Vagina (tissue), 2 donors: ENCODE data around the gene GNPDA2. TPM values are rescaled to one million over a fixed set of nuclear protein-coding genes. Genes with fewer than 3 reads are reported as not detected.

ENCODE experiments used
- DNase-seq, 2 donors: peaks; one replicate each; pipeline ENCODE4 v3.0.0-alpha.2; 2017; ENCODE audit errors: extremely low spot score in 2 of 2
- H3K27ac ChIP-seq: fragments of 200-600 bp; sonication (generic); one replicate; pipeline ENCODE4 v1.5.1; 2019
- H3K27me3 ChIP-seq: fragments of 200-600 bp; sonication (generic); one replicate; pipeline ENCODE4 v1.5.1; 2019
- H3K36me3 ChIP-seq, 2 donors: fragments of 200-600 bp; sonication (generic); one replicate each; pipeline ENCODE4 v1.5.1; 2017 to 2019
- H3K4me1 ChIP-seq: fragments of 200-600 bp; sonication (generic); one replicate; pipeline ENCODE4 v1.5.1; 2019
- H3K4me3 ChIP-seq, 2 donors: fragments of 200-600 bp; sonication (generic); 1 replicate in 1 of 2; 2 replicates in 1 of 2; pipeline ENCODE4 v1.5.1; 2016 to 2019
- H3K9me3 ChIP-seq: fragments of 200-600 bp; sonication (generic); one replicate; pipeline ENCODE4 v1.5.1; 2019
- POLR2A ChIP-seq, 2 donors: fragments of 450-650 bp; IDR thresholded peaks; one replicate each; pipeline ENCODE4 v1.6.1; 2017; ENCODE audit warnings: antibody characterized with exemption in 2 of 2, mild to moderate bottlenecking in 2 of 2, moderate library complexity in 2 of 2
- POLR2AphosphoS5 ChIP-seq, 2 donors: sonication (generic); formaldehyde crosslinking; IDR thresholded peaks; one replicate each; pipeline ENCODE4 v1.9.0; 2017; ENCODE audit warnings: antibody characterized with exemption in 2 of 2, mild to moderate bottlenecking in 2 of 2, low read depth in 1 of 2; ENCODE audit not compliant: insufficient read depth in 1 of 2
- intact Hi-C: fragments of 100-400 bp; cut with DNase I; formaldehyde crosslinking; loops from one replicate; pipeline ENCODE4 v1.15.1; 2023
- total RNA-seq: library from RNA; depleted of rRNA; stranded (reverse); fragments of >200 nt; gene quantifications from one replicate; pipeline ENCODE4 v1.2.3, GENCODE V29; 2016
- TF ChIP-seq, protein P1 (sequence below), 3 experiments: fragments of 450-650 bp in 2 of 3; fragments of 200-600 bp in 1 of 3; sonication (generic) in 1 of 3; IDR thresholded peaks; one replicate each; pipeline ENCODE4 v1.5.1; 2017 to 2019; ENCODE audit warnings: antibody characterized with exemption in 3 of 3, mild to moderate bottlenecking in 2 of 3, moderate library complexity in 2 of 3

The GNPDA2 gene
- total RNA-seq, 1 donor from 2014 or later: 11.3 TPM

DNA sequence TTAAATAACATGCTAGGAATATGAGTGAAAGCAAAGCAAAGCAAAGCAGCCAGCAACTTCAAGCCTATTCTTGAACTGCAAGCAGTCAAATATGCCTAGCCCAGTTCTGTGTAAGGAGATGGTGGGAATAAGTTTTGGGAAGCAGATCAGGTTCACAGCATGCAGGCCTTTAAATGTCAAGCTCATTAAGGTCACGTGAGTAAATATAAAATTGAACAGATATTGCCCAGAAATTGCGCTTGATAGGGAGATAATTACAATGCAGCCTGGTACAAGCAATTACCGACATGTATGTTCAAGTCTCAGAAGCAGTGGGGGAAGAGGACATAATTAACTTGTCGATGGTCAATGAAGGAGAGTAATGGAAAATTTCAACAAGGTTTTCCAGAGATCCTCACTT, 6.0 kb downstream of the GNPDA2 start:
- H3K9me3 ChIP-seq: no peaks in the 10 kb centered on the region
- intact Hi-C loops: no loop called here
- no peak overlapping the region for H3K27ac ChIP-seq
- DNase-seq: no peak
- no peak for TF ChIP-seq POLR2A (IDR thresholded peaks at IDR 0.05)
- TF ChIP-seq POLR2AphosphoS5 (IDR thresholded peaks at IDR 0.05; ENCODE audit: insufficient read depth in 1 of 2, low read depth in 1 of 2): no peak
- TF ChIP-seq, protein P1, sequence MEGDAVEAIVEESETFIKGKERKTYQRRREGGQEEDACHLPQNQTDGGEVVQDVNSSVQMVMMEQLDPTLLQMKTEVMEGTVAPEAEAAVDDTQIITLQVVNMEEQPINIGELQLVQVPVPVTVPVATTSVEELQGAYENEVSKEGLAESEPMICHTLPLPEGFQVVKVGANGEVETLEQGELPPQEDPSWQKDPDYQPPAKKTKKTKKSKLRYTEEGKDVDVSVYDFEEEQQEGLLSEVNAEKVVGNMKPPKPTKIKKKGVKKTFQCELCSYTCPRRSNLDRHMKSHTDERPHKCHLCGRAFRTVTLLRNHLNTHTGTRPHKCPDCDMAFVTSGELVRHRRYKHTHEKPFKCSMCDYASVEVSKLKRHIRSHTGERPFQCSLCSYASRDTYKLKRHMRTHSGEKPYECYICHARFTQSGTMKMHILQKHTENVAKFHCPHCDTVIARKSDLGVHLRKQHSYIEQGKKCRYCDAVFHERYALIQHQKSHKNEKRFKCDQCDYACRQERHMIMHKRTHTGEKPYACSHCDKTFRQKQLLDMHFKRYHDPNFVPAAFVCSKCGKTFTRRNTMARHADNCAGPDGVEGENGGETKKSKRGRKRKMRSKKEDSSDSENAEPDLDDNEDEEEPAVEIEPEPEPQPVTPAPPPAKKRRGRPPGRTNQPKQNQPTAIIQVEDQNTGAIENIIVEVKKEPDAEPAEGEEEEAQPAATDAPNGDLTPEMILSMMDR (IDR thresholded peaks at IDR 0.05): no peak
- H3K4me3 ChIP-seq: no peak overlapping the region
- H3K36me3 ChIP-seq: no peaks in the 10 kb centered on the region
- H3K4me1 ChIP-seq: peaks cover 22% of the 10 kb centered on the region
- H3K27me3 ChIP-seq: no peaks in the 10 kb centered on the region

DNA sequence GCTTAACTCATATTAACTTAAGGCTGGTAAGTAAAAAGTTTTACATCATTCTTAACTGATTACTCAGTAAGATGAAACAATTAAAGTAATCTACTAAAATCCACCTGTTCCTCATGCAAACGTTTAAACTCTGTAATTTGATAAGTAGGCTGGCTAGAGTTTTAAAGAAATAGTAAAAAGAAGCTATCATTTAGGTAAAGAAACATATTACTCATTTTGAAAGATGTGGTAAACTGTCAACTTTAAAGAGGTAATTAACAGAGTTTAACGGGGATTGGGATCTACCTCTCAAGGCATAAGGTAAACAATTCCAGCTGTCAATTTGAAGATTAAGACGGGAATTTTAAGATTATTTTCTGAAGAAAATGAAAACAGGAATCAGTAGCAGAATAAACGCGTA, 9.8 kb downstream of the GNPDA2 start:
- no peaks in the 10 kb centered on the region for H3K36me3 ChIP-seq
- intact Hi-C loops: no loop called here
- H3K27me3 ChIP-seq: no peaks in the 10 kb centered on the region
- no peak for TF ChIP-seq POLR2AphosphoS5 (IDR thresholded peaks at IDR 0.05; ENCODE audit: insufficient read depth in 1 of 2, low read depth in 1 of 2)
- TF ChIP-seq, protein P1 (IDR thresholded peaks at IDR 0.05): no peak
- TF ChIP-seq POLR2A (IDR thresholded peaks at IDR 0.05): no peak
- no peak overlapping the region for H3K27ac ChIP-seq
- no peaks in the 10 kb centered on the region for H3K9me3 ChIP-seq
- no peak overlapping the region for H3K4me3 ChIP-seq
- no peaks in the 10 kb centered on the region for H3K4me1 ChIP-seq
- no peak for DNase-seq

DNA sequence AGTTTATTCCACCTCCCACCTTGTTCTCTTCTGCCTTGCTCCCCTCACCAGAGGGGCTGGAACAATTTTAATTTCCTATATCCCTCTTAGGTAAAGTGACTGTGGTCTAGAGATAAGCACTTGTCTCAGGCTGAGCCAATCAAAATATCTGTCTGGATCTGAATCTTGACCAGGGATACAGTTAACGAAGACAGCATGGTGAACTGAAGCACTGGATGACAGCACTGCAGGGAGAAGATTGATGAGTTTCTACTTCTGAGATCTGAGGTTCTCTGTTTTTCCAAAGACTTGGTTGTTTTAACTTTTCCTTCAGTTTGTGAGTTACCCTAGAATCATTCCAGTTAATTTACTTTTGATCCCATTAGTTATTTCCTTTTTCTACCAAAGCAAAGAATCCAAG, 13.2 kb downstream of the GNPDA2 start:
- H3K27me3 ChIP-seq: no peaks in the 10 kb centered on the region
- TF ChIP-seq, protein P1 (IDR thresholded peaks at IDR 0.05): no peak
- TF ChIP-seq POLR2A (IDR thresholded peaks at IDR 0.05): no peak
- TF ChIP-seq POLR2AphosphoS5 (IDR thresholded peaks at IDR 0.05; ENCODE audit: insufficient read depth in 1 of 2, low read depth in 1 of 2): no peak
- H3K9me3 ChIP-seq: no peaks in the 10 kb centered on the region
- no peak for DNase-seq
- H3K4me1 ChIP-seq: no peaks in the 10 kb centered on the region
- no peak overlapping the region for H3K4me3 ChIP-seq
- intact Hi-C loops: no loop called here
- H3K27ac ChIP-seq: no peak overlapping the region
- no peaks in the 10 kb centered on the region for H3K36me3 ChIP-seq

DNA sequence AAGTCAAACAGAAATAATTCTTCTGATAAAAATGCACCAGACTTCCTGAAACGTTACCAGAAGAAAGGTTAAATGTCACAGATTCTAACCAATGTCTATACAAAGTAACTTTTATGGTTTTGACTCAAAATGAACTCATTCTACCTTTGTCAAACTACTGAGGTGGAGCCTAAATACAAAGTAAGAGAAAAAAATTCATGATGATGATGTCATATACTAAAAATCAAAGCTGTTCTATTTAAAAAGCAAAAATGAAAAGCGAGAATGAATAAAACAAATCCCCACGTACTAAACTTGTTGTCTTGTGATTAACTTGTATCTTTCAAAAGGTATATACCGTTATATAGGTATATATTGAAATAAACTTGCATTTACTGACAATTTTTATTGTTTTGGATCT, 21.7 kb downstream of the GNPDA2 start:
- intact Hi-C loops: no loop called here
- Histone ChIP-seq H3K27me3 (no peaks in the 10 kb centered on the region), H3K4me1 (no peaks in the 10 kb centered on the region), H3K4me3 (no peak overlapping the region), H3K27ac (no peak overlapping the region), H3K9me3 (no peaks in the 10 kb centered on the region), H3K36me3 (peaks cover 0 to 31% of the 10 kb centered on the region in 2 donors)
- TF ChIP-seq POLR2A (IDR thresholded peaks at IDR 0.05) (no peak), POLR2AphosphoS5 (IDR thresholded peaks at IDR 0.05; ENCODE audit: insufficient read depth in 1 of 2, low read depth in 1 of 2) (no peak)
- TF ChIP-seq, protein P1 (IDR thresholded peaks at IDR 0.05): no peak
- DNase-seq: no peak

DNA sequence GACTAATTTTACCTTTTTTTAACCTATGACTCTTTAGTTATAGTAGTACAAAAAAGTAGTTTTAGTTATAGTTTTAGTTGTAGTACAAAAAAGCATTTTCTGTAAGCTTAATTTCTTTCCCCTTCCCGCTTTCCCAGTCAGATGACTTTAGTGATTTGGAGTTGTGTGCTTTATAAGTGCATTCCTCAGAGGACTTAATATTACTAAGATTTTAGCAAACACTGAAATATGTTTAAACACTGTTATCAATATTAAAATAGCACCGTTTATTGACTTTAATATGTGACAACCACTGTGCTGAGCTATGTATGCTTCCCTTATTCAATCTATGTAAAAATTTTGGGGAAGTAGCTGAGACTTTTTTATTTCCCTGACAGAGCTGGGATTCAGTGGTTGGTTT, 25.3 kb downstream of the GNPDA2 start:
- H3K36me3 ChIP-seq: peaks cover 0 to 49% of the 10 kb centered on the region in 2 donors
- TF ChIP-seq POLR2AphosphoS5 (IDR thresholded peaks at IDR 0.05; ENCODE audit: insufficient read depth in 1 of 2, low read depth in 1 of 2) (no peak), POLR2A (IDR thresholded peaks at IDR 0.05) (no peak)
- TF ChIP-seq, protein P1 (IDR thresholded peaks at IDR 0.05): no peak
- H3K27ac ChIP-seq: no peak overlapping the region
- H3K9me3 ChIP-seq: no peaks in the 10 kb centered on the region
- intact Hi-C loops: no loop called here
- DNase-seq: no peak
- no peaks in the 10 kb centered on the region for H3K4me1 ChIP-seq
- H3K27me3 ChIP-seq: no peaks in the 10 kb centered on the region
- no peak overlapping the region for H3K4me3 ChIP-seq
